OCI-LY1 (cell line): Measurements from ENCODE around the gene NPTX1.

Experiments used
- CTCF ChIP-seq: fragments of 200-600 bp; sonication (generic), shearing (Covaris generic); IDR thresholded peaks from 2 replicates; pipeline ENCODE4 v1.5.1; 2017; ENCODE audit warnings: mild to moderate bottlenecking, antibody characterized with exemption, low read length, moderate library complexity, mixed read lengths
- EZH2 ChIP-seq: fragments of 200-600 bp; sonication (generic), shearing (Covaris generic); IDR thresholded peaks from 2 replicates; pipeline ENCODE4 v1.8.0; 2017; ENCODE audit warnings: borderline replicate concordance, mixed run types, mild to moderate bottlenecking, antibody characterized with exemption, low read length, moderate library complexity, mixed read lengths

DNA sequence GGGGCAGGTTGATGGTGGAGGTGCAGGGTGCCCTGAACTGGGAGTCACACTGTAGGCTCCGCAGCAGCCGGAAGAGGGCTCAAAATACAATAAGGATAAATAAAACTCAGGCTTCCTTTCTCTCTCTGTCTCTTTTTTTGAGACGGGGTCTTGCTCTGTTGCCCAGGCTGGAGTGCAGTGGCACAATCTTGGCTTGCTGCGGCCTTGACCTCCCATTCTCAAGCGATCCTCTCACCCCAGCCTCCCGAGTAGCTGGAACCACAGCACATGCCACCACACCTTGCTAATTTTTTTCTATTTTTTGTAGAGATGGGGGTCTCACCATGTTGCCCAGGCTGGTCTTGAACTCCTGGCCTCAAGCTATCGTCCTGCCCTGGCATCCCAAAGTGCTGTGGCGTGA, 32.9 kb upstream of the NPTX1 start:
- TF ChIP-seq CTCF, result no peak
- TF ChIP-seq EZH2, result no peak
